Spleen (tissue), 11 donors: ENCODE results near the gene OCRL. TPM values are rescaled to one million over a fixed set of nuclear protein-coding genes. Genes with fewer than 3 reads are reported as not detected.

ENCODE experiments used
- DNase-seq: peaks from one replicate; pipeline ENCODE4 v3.0.0-alpha.2; 2020
- H3K27ac ChIP-seq, 8 donors: fragments of 200-600 bp; sonication (generic) in 7 of 8; 1 replicate in 4 of 8; 2 replicates in 4 of 8; pipeline versions ENCODE4 v1.5.0 to v1.8.0; 2016 to 2021; ENCODE audit warnings: inconsistent platforms in 4 of 8, mild to moderate bottlenecking in 4 of 8, moderate library complexity in 1 of 8
- H3K27me3 ChIP-seq, 7 donors: fragments of 200-600 bp; sonication (generic) in 6 of 7; replicated peaks in 1 of 7; 1 replicate in 4 of 7; 2 replicates in 3 of 7; pipeline versions ENCODE4 v1.5.0 to v1.8.0; 2016 to 2021; ENCODE audit warnings: inconsistent platforms in 3 of 7, mild to moderate bottlenecking in 1 of 7
- H3K36me3 ChIP-seq, 6 donors: fragments of 200-600 bp; sonication (generic) in 5 of 6; 1 replicate in 4 of 6; 2 replicates in 2 of 6; pipeline versions ENCODE4 v1.5.0 to v1.8.0; 2016 to 2021; ENCODE audit warnings: inconsistent platforms in 2 of 6
- H3K4me1 ChIP-seq, 6 donors: fragments of 200-600 bp; sonication (generic) in 5 of 6; 1 replicate in 3 of 6; 2 replicates in 3 of 6; pipeline versions ENCODE4 v1.5.0 to v1.8.0; 2016 to 2021; ENCODE audit warnings: inconsistent platforms in 3 of 6
- H3K4me3 ChIP-seq, 8 donors: fragments of 200-600 bp; sonication (generic) in 7 of 8; 1 replicate in 4 of 8; 2 replicates in 4 of 8; pipeline versions ENCODE4 v1.5.0 to v1.8.0; 2016 to 2021; ENCODE audit warnings: inconsistent platforms in 4 of 8, mild to moderate bottlenecking in 4 of 8, moderate library complexity in 2 of 8
- H3K9me3 ChIP-seq, 8 donors: fragments of 200-600 bp; sonication (generic) in 7 of 8; 1 replicate in 4 of 8; 2 replicates in 4 of 8; pipeline versions ENCODE4 v1.5.0 to v1.8.0; 2016 to 2021; ENCODE audit warnings: inconsistent platforms in 4 of 8
- POLR2A ChIP-seq, 3 donors: fragments of 450-650 bp; IDR thresholded peaks; one replicate each; pipeline ENCODE4 v1.5.1; 2017; ENCODE audit warnings: antibody characterized with exemption in 3 of 3, mild to moderate bottlenecking in 1 of 3
- POLR2AphosphoS5 ChIP-seq, 3 donors: sonication (generic); formaldehyde crosslinking; IDR thresholded peaks; one replicate each; pipeline ENCODE4 v1.5.1; 2017; ENCODE audit warnings: antibody characterized with exemption in 3 of 3
- WGBS, 5 donors: extraction: QIAGEN DNeasy Blood & Tissue Kit in 3 of 5; methylation state at CpG; one replicate each; pipeline versions ENCODE4 v1.1.5 to v1.1.7; 2013 to 2018; 5-methylcytosine and 5-hydroxymethylcytosine counted together
- intact Hi-C: fragments of 100-400 bp; cut with DNase I; formaldehyde crosslinking; loops from one replicate; pipeline ENCODE4 v1.15.0; 2023; ENCODE audit warnings: low total_unique reads
- polyA plus RNA-seq, 3 donors: library from polyadenylated mRNA; stranded (reverse); fragments of 200-250 nt; gene quantifications; one replicate each; pipeline ENCODE4 v1.2.1, GENCODE V29; 2013
- small RNA-seq, 4 donors: library from RNA; depleted of rRNA; stranded (forward); fragments of <200 nt; gene quantifications; one replicate each; pipeline ENCODE3, GENCODE V24; 2016
- total RNA-seq, 7 donors: library from RNA; depleted of rRNA in 3 of 7; stranded (reverse); fragments of >200 nt in 3 of 7; fragmentation: NEBNext Ultra II Directional in 4 of 7; extraction: Animal tissue kit (Norgen Biotek cat#: 25700) in 4 of 7; gene quantifications; one replicate each; pipeline versions ENCODE4 v1.1.0 to v1.2.1, GENCODE V29; 2016 to 2021
- TF ChIP-seq, protein P1 (sequence below), 11 experiments: fragments of 200-600 bp in 7 of 11; fragments of 450-650 bp in 4 of 11; sonication (generic) in 4 of 11; IDR thresholded peaks in 8 of 11; conservative IDR thresholded peaks in 3 of 11; 1 replicate in 7 of 11; 2 replicates in 4 of 11; pipeline versions ENCODE4 v1.4.0 to v1.8.0; 2016 to 2021; ENCODE audit warnings: antibody characterized with exemption in 11 of 11, inconsistent platforms in 4 of 11, mild to moderate bottlenecking in 1 of 11
- donor health status: healthy with polysubstance abuse.
- donor health status: DM: no; HTN: no; CAD: no; lungs with moderate emphysema.
- donor health status: DM: no; HTN: no; CAD: no.
- donor health status: Bipolar disorder and iron deficiency.
- donor health status: healthy.
- donor health status: DM: no; HTN: no; CAD: no.
- donor health status: DM: yes; HTN: yes; CAD: no.

OCRL gene
- total and polyA plus RNA-seq, 10 donors = 3.2 to 16.9 (median 11.2) TPM

DNA sequence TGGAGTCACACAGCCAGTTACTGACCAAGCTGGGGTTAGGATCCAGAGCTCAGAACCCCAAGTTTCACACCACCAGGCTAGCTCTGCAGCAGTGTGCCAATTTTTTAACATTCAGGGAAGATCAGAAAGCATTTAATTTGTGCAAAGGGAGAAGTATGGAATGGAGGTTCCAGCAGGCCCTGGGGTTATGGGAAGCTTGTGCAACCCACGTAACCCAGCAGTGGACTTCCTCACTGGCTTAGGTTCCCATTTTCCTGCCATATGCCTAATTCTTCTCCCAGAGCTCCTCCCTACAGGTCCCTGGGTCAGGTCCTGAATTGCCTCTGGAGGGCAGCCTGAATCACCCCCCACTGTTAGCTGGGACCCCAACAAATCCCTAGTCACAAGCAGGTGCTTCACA lies 100.7 kb downstream of the OCRL start:
- intact Hi-C loops = no loop called here
- H3K4me1 ChIP-seq = peaks cover 0 to 8% (median 5%) of the 10 kb centered on the region in 6 donors

DNA sequence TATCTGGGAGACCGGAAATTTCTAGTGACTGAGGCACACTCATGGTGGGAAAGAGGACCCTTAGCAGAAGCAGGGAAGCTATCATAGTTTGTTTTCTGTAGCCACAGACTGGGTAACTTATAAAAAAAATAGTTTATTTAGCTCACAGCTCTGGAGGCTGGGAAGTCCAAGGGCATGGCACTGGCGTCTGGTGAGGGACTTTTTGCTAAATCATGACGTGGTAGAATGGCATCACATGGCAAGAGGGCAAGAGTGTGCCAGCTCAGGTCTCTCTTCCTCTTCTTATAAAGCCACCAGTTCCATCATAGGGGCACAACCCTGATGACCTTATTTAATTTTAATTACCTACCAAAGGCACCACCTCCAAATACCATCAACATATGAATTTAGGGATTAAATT lies 101.4 kb downstream of the OCRL start:
- Histone ChIP-seq H3K4me3 (no peak overlapping the region), H3K36me3 (no peaks in the 10 kb centered on the region), H3K27ac (no peak overlapping the region), H3K27me3 (no peaks in the 10 kb centered on the region), H3K4me1 (peaks cover 0 to 8% (median 5%) of the 10 kb centered on the region in 6 donors), H3K9me3 (peaks cover 0 to 9% (median 2%) of the 10 kb centered on the region in 8 donors)
- intact Hi-C loops = no loop called here
- no peak for DNase-seq
- 64 to 88% (median 71%) methylated on average over 3 of the region's 3 CpGs for WGBS, 5 donors
- TF ChIP-seq, protein P1, sequence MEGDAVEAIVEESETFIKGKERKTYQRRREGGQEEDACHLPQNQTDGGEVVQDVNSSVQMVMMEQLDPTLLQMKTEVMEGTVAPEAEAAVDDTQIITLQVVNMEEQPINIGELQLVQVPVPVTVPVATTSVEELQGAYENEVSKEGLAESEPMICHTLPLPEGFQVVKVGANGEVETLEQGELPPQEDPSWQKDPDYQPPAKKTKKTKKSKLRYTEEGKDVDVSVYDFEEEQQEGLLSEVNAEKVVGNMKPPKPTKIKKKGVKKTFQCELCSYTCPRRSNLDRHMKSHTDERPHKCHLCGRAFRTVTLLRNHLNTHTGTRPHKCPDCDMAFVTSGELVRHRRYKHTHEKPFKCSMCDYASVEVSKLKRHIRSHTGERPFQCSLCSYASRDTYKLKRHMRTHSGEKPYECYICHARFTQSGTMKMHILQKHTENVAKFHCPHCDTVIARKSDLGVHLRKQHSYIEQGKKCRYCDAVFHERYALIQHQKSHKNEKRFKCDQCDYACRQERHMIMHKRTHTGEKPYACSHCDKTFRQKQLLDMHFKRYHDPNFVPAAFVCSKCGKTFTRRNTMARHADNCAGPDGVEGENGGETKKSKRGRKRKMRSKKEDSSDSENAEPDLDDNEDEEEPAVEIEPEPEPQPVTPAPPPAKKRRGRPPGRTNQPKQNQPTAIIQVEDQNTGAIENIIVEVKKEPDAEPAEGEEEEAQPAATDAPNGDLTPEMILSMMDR (IDR thresholded peaks at IDR 0.05 in 8 of 11, conservative IDR thresholded peaks at IDR 0.05 in 3 of 11) = no peak
- TF ChIP-seq POLR2A (IDR thresholded peaks at IDR 0.05) = no peak
- TF ChIP-seq POLR2AphosphoS5 (IDR thresholded peaks at IDR 0.05) = no peak

More for the DNA sequence above, 100.7 kb downstream of the OCRL start:
- Histone ChIP-seq H3K4me3 (no peak overlapping the region), H3K9me3 (peaks cover 0 to 9% (median 2%) of the 10 kb centered on the region in 8 donors), H3K36me3 (no peaks in the 10 kb centered on the region), H3K27ac (no peak overlapping the region), H3K27me3 (no peaks in the 10 kb centered on the region)
- no peak for TF ChIP-seq POLR2A (IDR thresholded peaks at IDR 0.05)
- TF ChIP-seq POLR2AphosphoS5 (IDR thresholded peaks at IDR 0.05) = no peak
- TF ChIP-seq, protein P1 (IDR thresholded peaks at IDR 0.05 in 8 of 11, conservative IDR thresholded peaks at IDR 0.05 in 3 of 11) = no peak
- 21 to 89% (median 59%) methylated on average over 1 of the region's 1 CpG; no CpG with 5 or more reads in 1 of the 5 donors for WGBS, 5 donors
- DNase-seq = no peak

DNA sequence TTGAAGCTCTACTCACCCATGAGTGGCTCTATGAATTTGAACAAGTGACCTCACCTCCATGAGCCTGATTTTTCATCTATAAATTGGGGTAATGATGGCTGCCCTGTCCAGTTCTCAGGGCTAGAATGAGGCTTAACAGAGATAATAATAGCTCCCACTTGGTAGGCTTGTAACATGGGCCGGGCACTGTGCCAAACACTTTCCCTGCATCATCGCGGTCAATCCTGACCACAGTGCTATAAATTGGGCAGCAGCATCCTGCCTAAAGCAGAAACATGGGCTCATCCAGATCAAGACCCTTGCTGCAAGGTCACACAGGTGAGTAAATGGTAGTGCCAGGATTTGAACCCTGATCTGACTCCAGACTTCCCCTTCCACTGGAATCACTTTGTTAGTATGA lies 101.9 kb downstream of the OCRL start:
- Histone ChIP-seq H3K4me3 (no peak overlapping the region), H3K36me3 (no peaks in the 10 kb centered on the region), H3K4me1 (peaks cover 0 to 8% (median 5%) of the 10 kb centered on the region in 6 donors), H3K27ac (no peak overlapping the region), H3K9me3 (peaks cover 0 to 9% (median 2%) of the 10 kb centered on the region in 8 donors), H3K27me3 (no peaks in the 10 kb centered on the region)
- no peak for DNase-seq
- intact Hi-C loops = no loop called here
- WGBS, 5 donors = 14 to 51% (median 23%) methylated on average over 3 of the region's 3 CpGs
- TF ChIP-seq, protein P1 (IDR thresholded peaks at IDR 0.05 in 8 of 11, conservative IDR thresholded peaks at IDR 0.05 in 3 of 11) = no peak
- TF ChIP-seq POLR2AphosphoS5 (IDR thresholded peaks at IDR 0.05) (no peak), POLR2A (IDR thresholded peaks at IDR 0.05) (no peak)

Small RNA genes lying within 50 kb of the gene (small RNA-seq; reads per million reads assigned to genes)
- 0 reads per million in 4 donors for gene RF01169

Other genes with a start within 250 kb of the OCRL start
- gene SMARCA1, start 16.8 kb upstream of the OCRL start, total RNA-seq = 10 to 100 TPM; 13.3 to 25.3 (median 17.1) TPM
- 1 to 10 TPM; 2.5 to 4.6 (median 3.1) TPM for gene SMARCA1, start 16.8 kb upstream of the OCRL start, polyA plus RNA-seq
- gene APLN, start 114.7 kb downstream of the OCRL start, total RNA-seq = 1 to 10 TPM in 1 of 7 donors, under 1 TPM in 4, not detected in 2; 0.09 to 2.0 (median 0.39) TPM
- under 1 TPM; 0.18 to 0.33 (median 0.19) TPM for gene APLN, start 114.7 kb downstream of the OCRL start, polyA plus RNA-seq
- under 1 TPM; 0.09 to 0.74 (median 0.20) TPM for gene XPNPEP2, start 198.7 kb downstream of the OCRL start, total RNA-seq
- gene XPNPEP2, start 198.7 kb downstream of the OCRL start, polyA plus RNA-seq = under 1 TPM; 0.13 to 0.46 (median 0.22) TPM
- gene SASH3, start 239.7 kb downstream of the OCRL start, total RNA-seq = 100 to 1,000 TPM; 126 to 204 (median 147) TPM
- gene SASH3, start 239.7 kb downstream of the OCRL start, polyA plus RNA-seq = 100 to 1,000 TPM; 111 to 142 (median 138) TPM